OCI-LY3 (cell line): ENCODE measurements around the gene ZNF443.

ENCODE experiments used
- H2AFZ ChIP-seq: fragments of 200-600, 300-600 bp; shearing (Covaris generic); 2 replicates; pipeline ENCODE4 v1.6.0; 2014; ENCODE audit warnings: antibody characterized with exemption, low read depth, low read length
- H3K27ac ChIP-seq: fragments of 200-600, 300-600 bp; sonication (generic); 2 replicates; pipeline ENCODE4 v1.5.1; 2014; ENCODE audit warnings: mild to moderate bottlenecking, low read length, moderate library complexity, mixed read lengths
- H3K27me3 ChIP-seq: fragments of 200-600, 300-600 bp; sonication (generic); 2 replicates; pipeline ENCODE4 v1.6.1; 2014; ENCODE audit warnings: low read depth, low read length, mixed read lengths
- H3K36me3 ChIP-seq: fragments of 200-600, 300-600 bp; sonication (generic); replicated peaks from 2 replicates; pipeline ENCODE3; 2014; ENCODE audit warnings: low read depth, low read length, mixed read lengths
- H3K4me1 ChIP-seq: fragments of 300-600, 200-600 bp; sonication (generic); 2 replicates; pipeline ENCODE4 v1.6.1; 2014; ENCODE audit warnings: low read length, mixed read lengths
- H3K4me2 ChIP-seq: fragments of 200-600, 300-600 bp; sonication (generic); 2 replicates; pipeline ENCODE4 v1.6.1; 2014; ENCODE audit warnings: low read length, mixed read lengths
- H3K4me3 ChIP-seq: fragments of 300-600, 200-600 bp; sonication (generic); 2 replicates; pipeline ENCODE4 v1.5.1; 2014; ENCODE audit warnings: antibody characterized with exemption, mild to moderate bottlenecking, low read length, moderate library complexity
- H3K79me2 ChIP-seq: fragments of 300-600, 200-600 bp; shearing (Covaris generic); 2 replicates; pipeline ENCODE4 v1.6.1; 2014; ENCODE audit warnings: mild to moderate bottlenecking, low read length, mixed read lengths
- H3K9ac ChIP-seq: fragments of 300-600, 200-600 bp; shearing (Covaris generic); 2 replicates; pipeline ENCODE4 v1.6.0; 2014; ENCODE audit warnings: mild to moderate bottlenecking, low read length, moderate library complexity
- H3K9me3 ChIP-seq: fragments of 200-600, 300-600 bp; shearing (Covaris generic); 2 replicates; pipeline ENCODE4 v1.6.1; 2014; ENCODE audit warnings: low read length, mixed read lengths; ENCODE audit not compliant: insufficient read depth
- H4K20me1 ChIP-seq: fragments of 200-600, 300-600 bp; sonication (generic); 2 replicates; pipeline ENCODE4 v1.6.1; 2016; ENCODE audit warnings: low read length, mixed read lengths; ENCODE audit not compliant: insufficient read depth
- EZH2phosphoT487 ChIP-seq: fragments of 200-600 bp; shearing (Covaris generic); IDR thresholded peaks from 2 replicates; pipeline ENCODE4 v1.6.1; 2018; ENCODE audit warnings: antibody characterized with exemption, mixed run types, low read depth
- TF ChIP-seq, protein P1 (sequence below): fragments of 200-600, 300-600 bp; sonication (generic); IDR thresholded peaks from 2 replicates; pipeline ENCODE4 v1.5.1; 2014; ENCODE audit warnings: antibody characterized with exemption, low read length, low read depth

The ZNF443 gene

DNA sequence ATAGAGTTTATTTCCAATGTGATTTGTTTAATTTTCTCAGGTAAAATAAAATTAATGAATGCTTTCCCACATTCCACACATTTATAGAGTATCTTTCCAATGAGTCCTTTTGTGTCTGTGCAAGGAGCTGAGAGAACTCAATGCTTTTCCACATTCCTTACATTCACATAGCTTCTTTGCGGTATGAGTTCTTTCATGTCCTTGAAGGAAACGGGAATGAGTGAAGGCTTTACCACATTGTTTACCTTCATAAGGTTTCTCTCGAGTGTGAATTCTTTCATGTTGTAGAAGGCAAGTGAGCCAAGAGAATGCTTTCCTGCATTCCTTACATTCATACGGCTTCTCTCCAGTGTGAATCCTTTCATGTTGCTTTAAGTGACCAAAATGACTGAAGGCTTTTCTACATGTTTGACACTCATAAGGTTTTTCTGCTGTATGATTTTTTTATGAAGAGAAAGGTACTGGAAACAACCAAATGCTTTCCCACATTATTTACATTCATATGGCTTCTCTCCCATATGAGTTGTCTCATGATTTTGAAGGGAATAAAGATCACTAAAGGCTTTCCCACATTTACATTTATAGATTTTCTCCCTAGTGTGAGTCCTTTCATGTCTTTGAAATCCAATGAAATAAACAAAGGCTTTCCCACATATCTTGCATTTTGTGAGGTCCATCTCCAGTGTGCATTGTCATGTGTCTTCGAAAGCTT is 60.9 kb downstream of the ZNF443 start:
- Histone ChIP-seq H3K79me2 (no peaks in the 10 kb centered on the region), H3K36me3 (peaks cover 29% of the 10 kb centered on the region), H3K9me3 (peaks cover 7% of the 10 kb centered on the region; the same call in 1 of the 2 replicates), H3K4me1 (no peaks in the 10 kb centered on the region), H2AFZ (no peak overlapping the region), H4K20me1 (no peaks in the 10 kb centered on the region), H3K4me2 (no peak overlapping the region), H3K9ac (no peak overlapping the region), H3K27me3 (no peaks in the 10 kb centered on the region), H3K4me3 (no peak overlapping the region), H3K27ac (no peak overlapping the region)
- no peak for TF ChIP-seq EZH2phosphoT487
- TF ChIP-seq, protein P1, sequence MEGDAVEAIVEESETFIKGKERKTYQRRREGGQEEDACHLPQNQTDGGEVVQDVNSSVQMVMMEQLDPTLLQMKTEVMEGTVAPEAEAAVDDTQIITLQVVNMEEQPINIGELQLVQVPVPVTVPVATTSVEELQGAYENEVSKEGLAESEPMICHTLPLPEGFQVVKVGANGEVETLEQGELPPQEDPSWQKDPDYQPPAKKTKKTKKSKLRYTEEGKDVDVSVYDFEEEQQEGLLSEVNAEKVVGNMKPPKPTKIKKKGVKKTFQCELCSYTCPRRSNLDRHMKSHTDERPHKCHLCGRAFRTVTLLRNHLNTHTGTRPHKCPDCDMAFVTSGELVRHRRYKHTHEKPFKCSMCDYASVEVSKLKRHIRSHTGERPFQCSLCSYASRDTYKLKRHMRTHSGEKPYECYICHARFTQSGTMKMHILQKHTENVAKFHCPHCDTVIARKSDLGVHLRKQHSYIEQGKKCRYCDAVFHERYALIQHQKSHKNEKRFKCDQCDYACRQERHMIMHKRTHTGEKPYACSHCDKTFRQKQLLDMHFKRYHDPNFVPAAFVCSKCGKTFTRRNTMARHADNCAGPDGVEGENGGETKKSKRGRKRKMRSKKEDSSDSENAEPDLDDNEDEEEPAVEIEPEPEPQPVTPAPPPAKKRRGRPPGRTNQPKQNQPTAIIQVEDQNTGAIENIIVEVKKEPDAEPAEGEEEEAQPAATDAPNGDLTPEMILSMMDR, result no peak
